Activated CD4-positive, alpha-beta T cell treated with anti-CD3 and anti-CD28 coated beads, Interleukin-2, Interleukin-4, amounts not matched to agents 100 ng/mL and 50 ng/mL, durations not matched to agents 16 hours and 8 hours (primary cell): Measurements from ENCODE around the gene NCKAP5.
"Not testable (repeated sequence)": the region's sequence is repeated elsewhere in the genome, so short reads cannot be mapped to it uniquely, and the experiment has no call there.

Experiments used
- DNase-seq: peaks from one replicate; pipeline ENCODE4 v3.0.0-alpha.2; 2020; ENCODE audit warnings: low spot score

NCKAP5 gene

DNA sequence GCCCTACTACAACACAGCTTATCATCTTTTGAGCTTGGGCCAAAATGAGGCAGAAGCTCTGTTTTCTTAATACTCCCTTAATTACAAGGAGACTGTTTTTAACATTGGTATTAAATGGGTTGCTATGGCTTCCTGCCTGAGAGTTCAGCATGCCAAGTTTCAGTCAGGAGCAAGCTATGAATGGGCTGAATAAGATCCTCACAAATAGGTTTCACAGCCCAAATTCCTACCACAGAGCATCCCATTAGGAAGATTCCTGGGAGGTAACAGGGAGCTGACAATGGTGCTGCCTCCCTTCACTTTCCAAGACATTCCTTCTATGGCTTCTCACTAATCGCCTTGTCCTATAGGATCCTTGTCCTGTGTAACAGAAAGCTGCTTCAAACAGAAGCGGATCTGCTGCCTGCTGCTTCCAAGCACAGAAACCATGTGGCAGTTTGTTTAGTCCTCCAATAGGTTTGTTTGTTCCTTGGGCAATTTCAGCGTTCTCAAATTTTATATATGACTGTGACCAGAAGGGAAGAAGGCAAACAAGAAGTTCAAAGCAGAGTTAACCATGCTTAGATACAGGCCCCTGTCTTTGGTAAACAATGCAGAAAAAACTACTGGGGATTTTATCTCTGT lies 70.9 kb downstream of the NCKAP5 start:
- no peak for DNase-seq

DNA sequence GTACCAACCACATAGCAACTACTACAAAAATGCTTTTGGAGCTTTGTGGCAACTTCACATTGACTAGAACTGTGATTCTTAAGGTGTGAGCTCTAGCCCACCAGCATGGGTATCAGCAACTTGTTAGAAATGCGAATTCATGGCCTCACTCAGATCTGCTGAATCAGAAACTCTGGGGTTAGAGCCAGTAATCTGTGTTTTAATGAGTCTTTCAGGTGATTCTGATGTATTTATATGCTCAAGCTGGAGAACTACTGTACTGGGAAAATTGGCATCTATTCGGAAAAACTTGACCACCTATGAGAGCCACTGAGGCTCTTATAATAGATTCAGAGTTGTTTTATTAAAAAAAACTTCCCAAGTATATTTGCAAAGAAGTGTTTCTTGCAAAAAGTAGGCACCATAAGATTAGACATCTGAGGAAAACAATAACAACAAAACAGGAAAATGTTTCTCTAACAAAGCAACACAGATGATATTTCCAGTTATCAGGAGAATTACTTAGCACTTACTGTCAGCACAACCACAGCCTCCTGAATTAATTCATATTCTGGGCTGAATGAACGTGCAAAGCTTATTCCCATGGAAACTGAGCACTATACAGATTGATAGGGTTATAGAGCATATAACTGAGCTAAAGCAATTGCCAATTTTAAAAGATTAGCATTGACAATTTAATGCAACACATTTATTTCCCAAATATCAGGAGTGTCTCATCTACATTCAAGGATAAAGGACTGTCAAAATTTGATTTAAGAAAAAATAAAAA lies 71.6 kb downstream of the NCKAP5 start:
- no peak for DNase-seq

DNA sequence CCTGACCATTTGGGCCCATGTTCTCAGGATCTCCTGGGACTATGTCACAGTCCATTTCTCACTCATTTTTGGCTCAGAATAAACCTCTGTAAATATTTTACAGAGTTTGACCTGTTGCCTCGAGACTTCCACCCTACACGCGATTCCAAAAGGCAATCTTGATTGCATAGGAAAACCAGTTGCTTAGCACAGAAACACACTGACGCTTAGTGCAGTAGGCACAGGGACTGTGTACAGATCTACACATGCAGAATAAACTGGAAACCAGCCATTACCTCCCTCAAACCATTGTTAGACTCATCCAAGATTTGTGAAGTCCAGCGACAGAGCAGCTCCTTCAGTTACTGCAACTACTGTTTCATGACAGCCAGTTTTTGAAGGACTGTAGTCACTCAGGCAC lies 73.0 kb downstream of the NCKAP5 start:
- DNase-seq, result no peak

DNA sequence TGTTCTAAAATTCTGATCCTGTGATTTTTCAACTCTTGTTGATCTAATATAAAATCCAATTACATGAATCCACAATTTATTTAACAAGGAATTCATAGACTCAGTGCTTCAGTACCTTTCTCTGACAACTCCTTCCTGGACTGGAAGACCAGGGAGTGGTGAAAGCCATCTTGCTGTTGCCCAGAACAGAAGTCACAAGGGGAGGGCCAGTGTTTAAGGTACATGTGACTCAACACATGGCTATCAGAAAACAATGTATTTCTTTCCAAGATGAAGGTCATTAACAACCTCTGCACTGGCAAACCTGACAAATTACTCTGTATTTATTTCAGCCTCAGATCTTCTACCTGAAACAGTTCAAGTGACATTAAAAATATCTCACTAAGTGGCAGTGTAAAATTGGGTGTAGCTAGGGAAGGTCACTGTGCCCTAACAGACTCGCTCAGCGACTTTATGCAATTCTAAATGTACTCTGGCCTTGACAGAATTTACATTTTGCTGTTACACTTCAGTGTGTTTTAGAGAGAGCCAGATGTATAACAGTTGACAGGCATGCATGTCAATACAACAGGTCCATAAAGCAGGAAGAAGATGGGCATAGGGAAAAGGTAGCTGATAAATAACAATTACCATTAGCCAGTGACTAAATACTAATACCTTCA lies 75.4 kb downstream of the NCKAP5 start:
- no peak for DNase-seq

DNA sequence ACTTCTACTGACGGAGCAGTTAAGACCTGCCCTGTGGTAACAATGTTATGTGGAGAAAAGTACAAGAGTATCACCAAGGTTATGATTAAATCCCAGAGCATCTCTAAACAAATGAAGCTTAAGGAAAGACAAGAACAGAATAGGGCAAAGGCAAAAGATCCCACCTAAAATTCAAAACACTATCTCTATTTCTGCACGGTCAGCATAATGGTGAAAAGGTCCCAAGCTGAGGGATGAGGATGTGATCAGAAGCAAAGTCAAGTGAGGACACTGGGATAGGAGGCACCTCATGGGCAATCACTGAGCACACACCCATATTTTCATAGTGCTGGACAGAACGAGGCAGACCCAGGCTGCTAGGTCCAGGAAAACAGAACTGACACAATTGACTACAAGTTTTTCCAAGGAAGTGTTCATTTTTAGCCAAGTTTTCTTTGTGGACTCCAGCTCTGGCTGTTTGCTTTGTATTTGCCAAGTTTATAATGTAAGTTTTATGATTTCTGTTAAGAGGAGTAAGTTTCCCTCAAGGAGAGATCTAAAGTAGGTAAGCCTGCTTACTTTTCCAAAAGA lies 77.8 kb downstream of the NCKAP5 start:
- no peak for DNase-seq

DNA sequence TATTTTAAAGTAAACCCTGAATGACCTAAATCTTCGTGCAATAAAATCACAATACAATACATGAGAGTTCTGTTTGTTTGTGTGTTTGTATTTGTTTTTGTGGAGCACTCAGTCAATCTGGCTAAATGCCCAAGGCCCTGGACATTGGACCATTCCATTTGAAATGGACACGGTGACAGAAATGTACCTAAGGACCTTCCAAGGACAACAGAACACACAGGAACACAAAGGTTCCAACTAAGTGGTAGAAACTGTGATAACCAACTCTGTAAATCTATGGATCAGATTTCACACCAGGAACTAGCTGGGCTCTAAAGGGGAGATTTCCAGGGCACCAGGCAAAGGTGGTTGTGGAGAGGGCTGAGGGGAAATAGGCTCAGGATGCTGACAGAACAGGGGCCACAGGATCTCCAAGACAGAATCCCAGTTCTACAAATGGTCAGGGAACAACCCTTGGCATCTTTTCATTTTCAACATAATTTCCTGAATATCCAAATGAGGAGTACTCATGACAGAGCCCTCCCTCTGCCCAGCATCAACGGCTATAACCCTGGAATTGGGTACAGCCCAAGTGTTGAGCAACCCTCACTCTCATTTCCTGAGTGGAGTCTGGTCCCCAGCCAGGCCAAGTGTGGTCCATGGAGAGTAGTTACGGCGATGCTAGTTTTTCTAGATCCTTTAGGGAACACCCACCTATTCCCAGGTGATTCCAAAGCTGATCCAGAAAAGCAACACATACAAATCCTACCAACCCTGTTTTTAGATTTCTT lies 78.4 kb downstream of the NCKAP5 start:
- DNase-seq, result no peak

DNA sequence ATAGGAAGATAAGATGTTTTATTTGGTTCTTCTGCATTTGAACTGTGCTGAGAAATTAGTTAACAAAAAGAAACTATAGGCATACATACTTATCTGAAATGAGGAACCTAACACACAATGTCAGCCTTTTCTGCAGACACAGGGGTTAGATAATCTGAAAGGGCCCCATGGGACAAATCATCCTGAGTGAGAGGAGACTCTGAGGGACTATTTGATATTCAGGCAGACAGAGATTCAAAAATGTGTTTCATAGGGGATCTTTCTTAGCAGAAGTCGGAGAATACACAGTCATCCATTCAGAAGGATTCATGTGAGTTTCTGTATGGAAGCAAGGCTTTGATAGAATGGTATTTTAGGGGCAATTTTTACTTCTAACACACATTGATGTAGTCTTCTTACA lies 79.1 kb downstream of the NCKAP5 start:
- DNase-seq, result no peak

DNA sequence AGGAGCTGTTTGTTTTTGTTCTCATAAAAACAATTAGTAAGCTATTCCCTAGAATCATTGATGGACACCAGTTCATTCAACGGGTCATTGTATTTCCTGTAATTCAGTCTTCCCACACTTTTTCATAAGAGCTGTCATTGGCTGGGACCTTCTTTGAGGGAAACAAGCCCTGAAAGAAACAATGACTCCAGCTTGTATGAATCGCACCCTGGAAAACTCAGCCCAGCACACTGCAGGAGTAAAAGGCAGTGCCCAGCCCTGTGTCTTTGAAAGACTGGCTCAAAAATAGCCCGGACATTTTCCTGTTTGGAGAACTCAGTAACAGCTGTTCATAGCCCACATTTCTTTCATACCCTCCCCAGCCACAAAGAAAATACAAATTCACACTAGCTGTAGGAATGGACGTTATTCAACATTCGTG lies 81.5 kb downstream of the NCKAP5 start:
- DNase-seq, result no peak

DNA sequence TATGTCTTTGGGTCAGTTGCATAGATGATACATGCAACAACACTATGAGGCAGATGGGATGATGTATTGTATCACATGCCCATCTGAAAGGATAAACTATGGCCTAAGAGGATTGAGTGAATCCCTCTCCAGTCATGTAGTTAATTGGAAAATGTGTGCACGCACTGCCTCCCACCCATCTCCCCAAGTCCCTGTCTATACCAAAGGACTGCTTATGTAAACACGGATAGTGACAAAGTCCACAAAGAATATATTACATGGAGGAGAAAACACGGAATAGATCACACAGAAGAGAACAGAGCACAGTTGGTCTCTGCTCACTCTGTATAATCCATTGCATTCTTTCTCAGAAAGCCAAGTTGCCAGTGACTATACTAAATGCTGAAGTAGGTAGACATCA lies 82.4 kb downstream of the NCKAP5 start:
- DNase-seq, result no peak

DNA sequence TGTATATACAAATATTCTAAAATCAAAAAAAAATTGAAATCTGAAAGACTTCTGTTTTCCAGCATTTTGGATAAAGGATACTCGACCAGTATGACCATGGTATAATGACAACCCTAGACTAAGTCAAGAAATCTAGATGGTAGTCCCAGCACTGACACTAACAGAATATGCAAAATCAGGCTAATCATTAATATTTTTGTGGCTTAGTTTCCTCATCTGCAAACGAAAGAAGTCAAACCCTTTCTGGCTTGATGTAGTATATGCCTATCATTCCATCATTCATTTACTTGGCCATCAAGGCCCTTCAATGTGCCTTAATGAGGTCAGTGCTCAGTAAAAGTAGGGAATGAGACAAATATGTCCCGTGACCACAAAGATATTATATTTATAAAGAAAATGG lies 83.5 kb downstream of the NCKAP5 start:
- no peak for DNase-seq

DNA sequence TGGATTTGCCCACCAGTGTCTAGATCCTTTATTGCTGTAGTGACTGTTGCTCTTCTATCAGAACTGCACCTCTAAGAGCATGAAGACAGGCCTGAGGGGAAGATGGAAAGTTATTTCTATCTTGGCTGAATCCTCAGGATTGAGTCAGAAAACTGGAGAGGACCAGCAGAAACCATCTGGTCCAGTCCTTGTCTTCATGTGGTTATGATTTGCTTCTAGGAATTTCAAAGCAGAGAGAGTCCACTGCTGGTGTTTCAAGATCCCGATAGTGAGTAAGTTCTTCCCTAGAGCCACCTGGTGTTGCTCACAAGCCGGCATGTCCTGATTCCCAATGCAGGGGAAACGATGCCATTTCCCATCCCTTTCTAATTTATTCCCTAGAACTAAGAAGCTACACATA lies 84.2 kb downstream of the NCKAP5 start:
- no peak for DNase-seq

DNA sequence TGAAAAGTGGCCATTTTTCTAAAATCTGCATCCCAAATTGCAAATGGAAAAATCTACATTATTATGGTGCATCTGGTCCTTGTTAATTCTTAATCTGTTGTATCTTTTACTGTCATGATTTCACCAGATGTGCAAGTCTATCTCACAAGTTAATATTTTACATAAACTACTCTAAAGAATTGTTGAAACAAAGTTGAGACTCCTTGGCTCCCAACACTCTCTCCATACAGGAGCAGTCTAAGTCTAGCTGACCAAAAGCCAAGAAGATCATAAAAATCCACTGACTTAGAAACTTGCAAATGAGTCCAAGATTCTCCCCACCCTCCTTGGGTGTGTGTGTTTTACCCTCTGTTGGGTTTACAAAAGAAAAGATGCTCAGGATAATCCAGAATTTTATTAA lies 85.1 kb downstream of the NCKAP5 start:
- no peak for DNase-seq

DNA sequence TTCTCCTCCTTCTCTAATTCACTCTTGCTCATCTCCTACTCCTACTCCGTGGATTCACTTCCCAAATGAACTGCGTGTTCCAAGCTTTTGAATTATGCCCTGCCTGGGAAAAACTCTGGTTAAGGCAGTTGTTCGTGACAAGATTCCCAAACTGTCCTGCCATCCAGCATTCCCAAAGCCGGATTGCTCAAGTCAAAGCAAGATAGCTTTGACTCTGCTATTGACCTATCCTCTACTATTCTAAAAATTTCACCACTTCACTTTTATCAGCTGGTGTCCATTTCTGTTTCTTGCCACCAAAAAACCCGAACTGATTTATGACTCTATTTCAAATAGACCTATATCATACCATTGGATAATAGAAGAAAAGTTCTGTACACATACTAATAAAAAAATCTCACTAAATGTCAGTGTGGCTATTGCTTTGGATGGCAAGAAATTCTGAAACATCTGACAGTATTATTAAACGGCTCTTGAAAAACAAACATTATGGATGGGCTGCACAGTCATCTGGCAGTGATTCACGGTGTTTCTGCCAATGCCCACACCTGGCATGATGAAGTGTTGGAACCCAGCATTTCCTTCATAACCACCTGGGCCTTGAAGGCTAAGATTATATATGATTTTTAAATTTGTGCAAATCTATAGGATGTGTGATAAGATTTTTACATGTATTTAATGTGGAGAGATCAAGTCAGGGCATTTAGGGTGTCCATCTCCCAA lies 87.4 kb downstream of the NCKAP5 start:
- no peak for DNase-seq

DNA sequence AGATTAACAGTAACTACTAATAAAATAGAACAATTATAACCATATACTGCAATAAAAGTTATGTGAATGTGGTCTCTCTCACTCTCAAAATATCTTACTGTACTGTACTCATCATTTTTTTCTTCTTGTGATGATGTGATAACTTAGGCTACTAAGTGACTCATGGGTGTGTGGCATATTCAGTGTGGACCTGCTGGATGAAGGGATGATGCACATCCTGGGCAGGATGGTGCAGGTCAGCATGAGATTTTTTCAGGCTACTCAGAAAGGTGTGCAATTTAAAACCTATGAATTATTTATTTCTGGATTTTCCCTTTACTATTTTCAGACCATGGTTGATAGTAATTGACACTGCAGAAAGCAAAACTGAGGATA lies 90.7 kb downstream of the NCKAP5 start:
- no peak for DNase-seq

DNA sequence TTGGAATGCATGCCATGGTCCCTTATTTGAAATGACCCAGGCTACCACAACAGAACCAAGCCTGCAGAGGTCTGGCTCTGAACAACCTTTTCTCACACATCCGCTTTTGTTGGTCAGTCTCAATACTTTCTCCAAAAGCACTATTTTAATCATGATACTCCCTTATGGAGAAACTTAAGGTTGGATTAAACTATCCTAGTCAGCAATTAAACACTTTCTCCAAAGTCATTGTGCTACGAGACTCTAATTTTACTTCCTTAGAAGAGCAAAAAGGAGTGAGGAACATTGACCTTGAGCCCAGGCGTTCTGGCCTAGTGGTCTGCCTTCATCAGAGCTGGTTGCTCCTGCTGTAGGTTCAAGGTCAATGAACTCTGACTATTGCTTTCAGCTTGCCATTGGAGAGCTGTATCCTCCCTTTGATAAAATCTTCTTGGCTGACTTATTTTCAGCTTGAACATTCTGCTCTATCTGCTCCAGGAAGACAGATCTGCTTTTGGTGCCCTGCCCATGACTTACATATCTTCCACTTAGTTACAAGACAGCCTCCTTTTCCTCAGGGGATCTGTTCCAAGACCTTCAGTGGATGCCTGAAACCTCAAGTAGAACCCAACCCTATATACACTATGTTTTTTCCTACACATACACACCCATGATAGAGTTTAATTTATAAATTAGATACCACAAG lies 91.2 kb downstream of the NCKAP5 start:
- DNase-seq, result no peak

DNA sequence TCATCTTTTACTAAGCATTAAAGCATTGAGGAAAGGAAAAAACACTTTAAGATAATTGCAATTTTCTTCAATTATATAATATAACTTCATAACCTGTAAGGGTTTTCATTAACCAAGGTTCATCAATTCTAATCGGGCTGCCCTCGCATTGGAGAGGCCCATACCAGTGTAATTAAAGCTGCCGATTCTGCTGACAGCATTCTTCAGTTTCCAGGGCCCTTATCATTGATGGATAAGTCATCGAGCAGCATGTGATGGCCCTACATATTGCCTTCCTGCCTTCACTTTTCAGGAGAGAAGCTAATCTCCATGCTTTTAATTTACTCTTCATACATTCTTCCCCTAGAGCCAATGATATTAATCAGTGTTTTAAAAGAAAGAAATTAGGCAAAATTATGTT lies 92.0 kb downstream of the NCKAP5 start:
- DNase-seq, result no peak

DNA sequence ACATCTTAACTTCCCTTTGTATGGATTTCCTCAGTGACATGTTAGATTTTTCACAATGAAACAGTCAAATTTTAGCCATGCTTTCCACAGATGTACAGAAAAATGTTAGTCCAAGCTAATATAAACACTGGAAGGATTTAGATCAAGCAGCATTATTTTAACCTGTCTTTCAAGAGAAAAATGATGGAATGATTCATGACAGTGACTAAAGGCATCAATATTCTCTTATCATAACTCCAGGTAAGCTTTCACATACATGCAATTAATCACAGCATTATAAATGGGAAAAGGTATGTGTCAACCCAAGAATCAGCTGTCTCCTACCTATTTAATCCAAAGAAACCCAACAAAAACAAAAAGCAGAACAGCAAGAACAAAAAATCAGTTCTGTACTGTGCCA lies 92.7 kb downstream of the NCKAP5 start:
- DNase-seq, result no peak

DNA sequence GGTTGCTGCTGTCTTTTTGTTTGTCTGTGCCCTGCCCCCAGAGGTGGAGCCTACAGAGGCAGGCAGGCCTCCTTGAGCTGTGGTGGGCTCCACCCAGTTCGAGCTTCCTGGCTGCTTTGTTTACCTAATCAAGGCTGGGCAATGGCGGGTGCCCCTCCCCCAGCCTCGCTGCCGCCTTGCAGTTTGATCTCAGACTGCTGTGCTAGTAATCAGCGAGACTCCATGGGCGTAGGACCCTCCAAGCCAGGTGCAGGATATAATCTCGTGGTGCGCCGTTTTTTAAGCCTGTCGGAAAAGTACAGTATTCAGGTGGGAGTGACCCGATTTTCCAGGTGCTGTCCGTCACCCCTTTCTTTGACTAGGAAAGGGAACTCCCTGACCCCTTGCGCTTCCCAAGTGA lies 97.8 kb downstream of the NCKAP5 start:
- not testable (repeated sequence) for DNase-seq

DNA sequence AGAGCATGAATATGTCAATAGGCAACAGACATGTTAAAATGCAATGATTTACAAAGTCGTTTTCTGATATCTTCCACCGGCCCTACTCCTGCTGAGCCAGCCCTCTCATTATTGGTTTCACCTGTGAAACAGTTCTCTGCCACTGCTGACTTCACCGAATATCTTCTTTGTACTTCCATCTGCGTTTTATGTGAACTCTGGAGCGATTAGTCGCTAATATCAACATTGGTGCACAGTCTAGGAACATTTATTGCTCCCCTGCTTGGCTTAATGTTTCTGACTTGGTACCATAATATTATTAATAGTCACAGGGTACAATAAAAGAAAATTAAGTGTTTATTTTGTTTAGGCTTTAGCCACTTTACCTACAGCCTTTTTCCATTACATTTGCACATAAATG lies 105.5 kb downstream of the NCKAP5 start:
- DNase-seq, result no peak

DNA sequence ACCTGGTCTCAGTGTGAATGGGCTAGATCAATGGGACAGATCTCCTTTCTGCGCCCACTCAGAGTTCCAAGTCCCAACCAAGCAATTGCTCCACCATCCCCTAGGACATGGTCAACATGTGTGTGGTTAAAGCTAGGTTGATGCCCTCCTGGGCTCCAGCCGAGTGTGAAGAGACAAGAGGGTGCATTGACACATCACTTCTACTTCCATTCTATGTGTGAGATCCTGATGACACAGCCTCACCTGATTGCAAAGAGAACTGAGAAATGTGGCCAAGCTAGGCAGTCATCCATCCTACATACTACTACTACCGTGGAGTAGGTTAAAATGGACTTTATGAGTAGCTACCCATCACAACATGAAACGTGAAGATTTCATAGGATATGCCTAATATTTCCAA lies 106.8 kb downstream of the NCKAP5 start:
- DNase-seq, result no peak

DNA sequence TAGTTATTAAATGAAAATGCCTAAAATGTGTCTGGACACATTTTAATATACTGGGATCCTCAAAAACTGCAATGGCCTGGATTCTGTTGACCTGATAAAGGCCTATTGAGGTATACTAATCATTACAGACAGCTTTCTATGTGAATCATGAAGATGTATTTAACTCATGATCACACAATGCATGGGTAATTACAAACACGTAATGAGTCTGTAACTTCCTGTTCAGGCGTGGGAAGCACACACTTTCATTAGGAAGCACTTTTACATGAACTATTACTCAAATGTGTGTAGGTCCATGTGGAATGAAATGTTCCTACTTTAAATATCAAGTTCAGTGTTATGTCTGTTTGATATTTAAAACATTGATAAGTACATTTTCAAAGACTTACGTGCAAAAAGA lies 108.7 kb downstream of the NCKAP5 start:
- no peak for DNase-seq
